Measurements from ENCODE around the gene CTNND2.

Gene CTNND2

DNA sequence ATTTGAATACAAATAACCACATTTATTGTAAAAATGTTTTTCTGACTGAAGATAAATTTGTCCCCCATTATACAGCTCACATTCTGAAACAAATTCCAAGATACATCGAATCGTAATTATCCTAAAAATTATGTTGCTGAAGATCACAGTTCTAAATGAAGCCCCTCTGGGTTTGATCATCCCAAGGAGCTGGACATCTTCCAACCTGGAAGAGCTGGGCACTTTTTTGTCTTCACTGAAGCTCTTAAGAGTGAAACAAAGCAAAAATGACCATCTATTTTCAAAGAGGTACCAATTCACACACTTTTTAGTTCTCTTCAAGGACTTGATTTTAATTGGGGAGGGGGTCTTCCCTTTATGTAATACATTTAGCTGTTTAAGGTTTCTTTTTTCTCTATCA lies 5.5 kb downstream of the CTNND2 start:
- TF ChIP-seq, protein P1, sequence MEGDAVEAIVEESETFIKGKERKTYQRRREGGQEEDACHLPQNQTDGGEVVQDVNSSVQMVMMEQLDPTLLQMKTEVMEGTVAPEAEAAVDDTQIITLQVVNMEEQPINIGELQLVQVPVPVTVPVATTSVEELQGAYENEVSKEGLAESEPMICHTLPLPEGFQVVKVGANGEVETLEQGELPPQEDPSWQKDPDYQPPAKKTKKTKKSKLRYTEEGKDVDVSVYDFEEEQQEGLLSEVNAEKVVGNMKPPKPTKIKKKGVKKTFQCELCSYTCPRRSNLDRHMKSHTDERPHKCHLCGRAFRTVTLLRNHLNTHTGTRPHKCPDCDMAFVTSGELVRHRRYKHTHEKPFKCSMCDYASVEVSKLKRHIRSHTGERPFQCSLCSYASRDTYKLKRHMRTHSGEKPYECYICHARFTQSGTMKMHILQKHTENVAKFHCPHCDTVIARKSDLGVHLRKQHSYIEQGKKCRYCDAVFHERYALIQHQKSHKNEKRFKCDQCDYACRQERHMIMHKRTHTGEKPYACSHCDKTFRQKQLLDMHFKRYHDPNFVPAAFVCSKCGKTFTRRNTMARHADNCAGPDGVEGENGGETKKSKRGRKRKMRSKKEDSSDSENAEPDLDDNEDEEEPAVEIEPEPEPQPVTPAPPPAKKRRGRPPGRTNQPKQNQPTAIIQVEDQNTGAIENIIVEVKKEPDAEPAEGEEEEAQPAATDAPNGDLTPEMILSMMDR (IDR thresholded peaks at IDR 0.05), result no peak
- DNase-seq (ENCODE audit: low spot score), result no peak
- H3K4me3 ChIP-seq, result no peak overlapping the region
- no peak overlapping the region for H3K27ac ChIP-seq

DNA sequence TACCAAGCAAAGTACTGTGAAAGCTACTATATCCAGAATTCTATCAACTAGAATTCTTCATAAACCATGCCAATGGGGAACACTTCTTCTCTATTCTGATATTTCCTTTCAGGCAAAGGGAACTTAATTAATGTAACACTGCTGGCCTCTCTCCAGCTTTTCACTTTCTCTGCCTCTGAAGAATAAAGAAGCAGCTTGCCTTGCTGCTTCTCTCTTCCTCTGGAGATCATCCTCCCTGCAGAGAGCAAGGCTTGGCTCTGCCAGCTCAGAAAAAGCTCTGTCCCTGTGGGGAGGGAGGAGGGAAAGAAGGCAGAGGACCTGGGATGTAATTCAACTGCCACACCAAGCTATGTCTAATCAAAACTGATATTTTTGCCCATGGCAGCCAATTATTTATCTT lies 6.5 kb downstream of the CTNND2 start:
- Histone ChIP-seq H3K27ac (no peak overlapping the region), H3K4me3 (no peak overlapping the region)
- DNase-seq (ENCODE audit: low spot score), result no peak
- TF ChIP-seq, protein P1 (IDR thresholded peaks at IDR 0.05), result no peak

DNA sequence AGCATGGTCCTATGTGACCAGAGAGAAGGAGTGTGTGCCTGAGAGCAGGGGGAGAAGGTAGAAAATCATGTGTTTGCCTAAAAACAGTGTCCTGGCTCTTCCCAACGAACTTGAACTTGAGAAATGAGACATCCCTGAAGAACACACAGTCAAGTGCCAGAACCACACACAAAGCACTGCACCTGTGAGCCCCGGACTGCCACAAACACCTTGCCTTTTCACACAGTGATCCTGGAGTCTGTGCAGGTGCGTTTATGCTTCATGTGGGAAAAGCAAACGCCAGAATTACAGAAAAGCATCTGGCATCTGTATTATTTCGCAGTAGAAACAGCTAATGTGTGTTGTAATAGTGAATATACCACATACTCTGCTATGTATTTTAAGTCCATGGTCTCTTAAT lies 9.3 kb downstream of the CTNND2 start:
- Histone ChIP-seq H3K4me3 (no peak overlapping the region), H3K27ac (no peak overlapping the region)
- TF ChIP-seq, protein P1 (IDR thresholded peaks at IDR 0.05), result no peak
- DNase-seq (ENCODE audit: low spot score), result no peak

DNA sequence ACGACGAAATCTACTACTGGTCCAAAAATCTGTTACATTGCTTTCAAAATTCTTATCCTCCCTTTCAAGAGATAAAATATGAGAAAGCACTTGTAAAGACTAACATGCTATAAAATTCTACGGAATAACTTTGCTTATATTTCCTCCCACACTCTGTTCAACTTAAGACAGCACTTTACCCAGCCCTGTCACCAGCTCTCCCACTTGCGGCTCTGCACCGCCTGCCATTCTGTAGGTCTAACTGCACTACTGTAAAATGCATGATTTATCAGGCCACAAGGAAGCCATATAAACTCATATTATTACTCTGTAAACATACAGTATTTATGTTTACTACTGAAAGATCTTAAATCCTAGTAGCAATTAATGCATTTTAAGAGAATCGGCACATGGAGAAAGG lies 11.4 kb downstream of the CTNND2 start:
- H3K27ac ChIP-seq, result no peak overlapping the region
- no peak overlapping the region for H3K4me3 ChIP-seq
- TF ChIP-seq, protein P1 (IDR thresholded peaks at IDR 0.05), result no peak
- DNase-seq (ENCODE audit: low spot score), result no peak

DNA sequence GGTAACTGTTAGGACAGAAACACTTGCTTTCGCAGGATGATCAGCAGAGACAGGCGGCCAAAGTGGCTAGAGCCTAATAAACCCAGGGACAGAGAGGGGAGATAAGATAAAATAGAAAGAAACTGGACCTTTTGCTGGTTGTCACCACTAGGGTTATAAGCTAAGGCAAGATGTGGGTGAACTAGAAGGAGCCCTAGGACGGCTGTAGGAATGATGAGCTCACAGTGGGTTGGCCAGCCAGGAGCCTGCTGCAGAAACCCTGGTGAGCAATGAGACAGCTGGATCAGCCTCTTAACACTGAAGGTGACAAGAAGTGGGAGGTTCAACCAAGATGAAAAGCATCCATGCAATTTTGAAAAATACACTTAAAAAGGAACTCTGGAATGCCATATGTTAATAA lies 13.5 kb downstream of the CTNND2 start:
- DNase-seq (ENCODE audit: low spot score), result no peak
- TF ChIP-seq, protein P1 (IDR thresholded peaks at IDR 0.05), result no peak
- Histone ChIP-seq H3K27ac (no peak overlapping the region), H3K4me3 (no peak overlapping the region)

DNA sequence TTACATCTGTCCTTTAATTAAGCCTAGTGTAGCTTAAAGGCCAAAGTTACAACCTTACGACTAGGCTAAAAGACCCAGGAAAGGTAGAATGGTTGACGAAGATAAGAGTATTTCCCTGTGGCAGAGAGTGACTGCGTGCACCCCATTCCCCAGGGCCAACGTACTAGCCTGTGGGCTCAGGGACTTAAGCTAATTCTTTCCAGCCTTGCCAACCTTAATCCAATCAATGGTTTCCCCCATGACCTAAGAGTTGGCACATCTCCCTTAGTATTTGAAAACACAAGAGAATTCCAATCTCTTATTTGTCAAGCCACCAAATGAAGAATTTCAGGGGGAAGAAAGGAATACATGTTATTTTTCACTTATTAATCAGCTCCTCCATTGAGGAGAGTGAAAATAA lies 16.0 kb downstream of the CTNND2 start:
- TF ChIP-seq, protein P1 (IDR thresholded peaks at IDR 0.05), result no peak
- H3K4me3 ChIP-seq, result no peak overlapping the region

DNA sequence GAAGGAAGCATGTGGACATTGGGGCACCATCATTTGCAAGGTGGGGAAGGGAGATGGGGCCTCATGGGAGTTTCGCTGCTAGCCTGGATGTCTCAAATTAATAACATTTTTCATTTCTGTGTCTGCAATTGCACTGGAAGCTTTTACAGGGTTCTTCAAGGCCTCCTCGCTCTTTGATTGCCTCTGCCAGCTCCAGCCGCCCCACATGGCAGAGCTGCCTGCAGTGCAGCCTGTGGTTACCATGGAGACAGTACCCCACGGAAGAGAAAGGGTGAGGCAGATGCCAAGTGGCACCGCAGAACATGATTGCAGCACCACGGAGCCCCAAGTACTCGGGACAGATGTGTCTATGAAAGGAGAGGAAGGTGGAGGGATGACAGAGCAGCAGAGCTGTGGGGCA lies 25.4 kb downstream of the CTNND2 start:
- no peak for DNase-seq (ENCODE audit: low spot score)
- H3K4me3 ChIP-seq, result no peak overlapping the region
- TF ChIP-seq, protein P1 (IDR thresholded peaks at IDR 0.05), result no peak
- H3K27ac ChIP-seq, result no peak overlapping the region

More for the DNA sequence above, 16.0 kb downstream of the CTNND2 start:
- H3K27ac ChIP-seq, result no peak overlapping the region
- no peak for DNase-seq (ENCODE audit: low spot score)

Data from coronary artery (tissue), 2 donors.